ENCODE data around the gene DBN1. TPM values are rescaled to one million over a fixed set of nuclear protein-coding genes. Genes with fewer than 3 reads are reported as not detected.
A peak's percentile ranks its signal among the peaks of the same experiment; 100 is the strongest.

DBN1 gene
- total RNA-seq, 1 experiment from 2014 or later: 59.3 TPM

DNA sequence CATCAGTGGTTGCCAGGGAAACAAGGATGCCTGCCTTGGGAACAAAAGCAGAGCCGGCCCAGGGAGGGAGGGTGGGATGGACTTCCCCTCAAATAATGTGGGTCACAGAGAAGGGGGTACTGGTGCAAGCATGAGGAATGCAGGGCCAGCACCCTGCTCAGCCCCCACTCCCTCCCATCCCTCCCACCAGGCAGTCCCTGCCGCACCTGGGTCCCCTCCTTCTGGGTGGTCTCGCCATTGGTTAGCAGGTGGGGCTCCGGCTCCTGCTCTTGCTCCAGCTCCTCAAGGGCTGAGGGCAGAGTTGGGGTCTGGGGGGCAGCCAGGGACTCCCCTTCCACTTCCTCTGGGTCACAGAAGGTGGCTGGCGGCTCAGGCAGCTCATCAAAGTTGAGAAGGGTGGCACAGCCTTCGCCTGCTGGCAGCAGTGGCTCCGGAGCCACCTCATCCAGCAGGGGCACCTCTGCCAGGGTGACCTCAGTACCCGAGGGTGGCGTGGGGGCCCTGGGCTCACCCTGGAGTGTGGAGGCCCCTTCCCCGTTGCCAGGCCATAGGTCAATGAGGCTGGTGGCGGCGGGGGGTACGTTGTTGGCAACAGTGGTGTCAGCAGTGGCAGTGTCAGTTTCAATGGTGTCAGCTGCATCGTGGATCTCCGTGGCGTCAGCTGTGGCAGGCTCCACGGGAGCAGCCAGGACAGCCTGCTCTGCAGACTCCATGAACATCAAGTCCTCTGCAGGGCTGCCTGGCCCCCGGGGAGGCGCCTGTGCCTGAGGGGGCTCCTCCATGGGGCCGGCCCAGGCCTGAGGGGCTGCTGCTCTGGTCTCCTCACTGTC, 15.4 kb downstream of the DBN1 start:
- no peak for DNase-seq (ENCODE audit: extremely low read depth, low read depth)

DNA sequence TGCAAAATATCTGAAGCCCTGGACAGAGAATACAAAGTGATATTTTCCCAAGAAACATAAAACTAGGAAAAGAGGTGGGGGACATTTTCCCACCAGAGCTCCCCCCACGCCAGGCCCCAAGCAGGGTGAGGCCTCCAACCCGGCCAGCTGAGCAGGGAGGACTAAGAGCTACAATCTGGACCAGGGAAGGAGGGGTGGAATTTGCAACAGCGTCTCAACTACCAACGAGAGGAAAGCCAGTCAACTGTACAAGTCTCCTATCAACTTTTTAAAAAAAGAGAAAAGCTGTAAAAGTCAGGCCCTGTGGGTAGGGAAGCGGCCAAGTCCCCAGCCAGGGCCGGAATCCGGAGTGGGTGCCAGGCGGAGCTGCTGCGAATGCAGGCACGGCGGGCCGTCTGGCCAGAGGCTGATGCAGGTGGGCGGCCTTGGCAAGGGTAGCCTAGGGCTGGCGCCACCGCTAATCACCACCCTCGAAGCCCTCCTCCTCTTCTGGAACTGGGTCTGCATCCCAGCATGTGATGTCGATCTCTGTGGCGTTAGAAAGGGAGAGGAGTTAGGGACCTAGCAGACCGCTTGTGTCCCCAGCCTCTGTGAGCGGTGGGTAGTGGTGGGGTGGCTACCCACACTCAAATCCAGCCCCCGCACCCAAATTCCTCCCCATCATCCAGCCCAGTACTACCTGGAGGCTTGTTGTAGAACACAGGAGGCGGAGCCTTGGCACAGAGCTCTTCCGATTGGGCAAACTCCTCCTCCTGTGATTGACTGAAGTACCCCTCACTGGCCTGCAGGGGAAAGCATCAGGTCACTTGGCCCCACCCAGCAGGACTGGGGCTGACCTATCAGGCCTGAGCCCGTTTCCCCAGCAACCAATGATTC, 16.2 kb downstream of the DBN1 start:
- DNase-seq (ENCODE audit: extremely low read depth, low read depth): peak; percentile 97

DNA sequence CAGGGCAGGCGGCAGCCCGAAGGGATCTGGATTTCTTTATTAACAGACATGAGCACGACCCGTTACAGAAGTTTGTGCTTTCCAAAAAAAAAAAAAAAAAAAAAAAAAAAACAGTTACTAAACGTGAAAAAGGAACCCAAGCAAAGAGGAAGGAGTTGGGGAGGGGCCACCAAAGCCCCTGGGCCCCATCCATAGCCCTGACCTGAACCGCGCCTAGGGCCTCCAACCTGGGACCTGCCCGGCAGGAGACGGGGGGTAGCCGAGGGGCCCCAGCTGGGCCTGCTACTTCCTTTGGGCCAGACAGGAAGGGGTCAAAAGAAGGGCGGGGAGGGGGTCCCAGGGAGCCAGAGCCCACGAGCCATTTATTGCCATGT, 16.9 kb downstream of the DBN1 start:
- DNase-seq (ENCODE audit: extremely low read depth, low read depth): no peak

- DNase-seq (ENCODE audit: extremely low read depth, low read depth): peak; percentile 90
Observed at GRCh38 chr5:177455661-177456590, 17.5 kb downstream of the DBN1 start.

GRCh38 chr5:177455036-177455660, 18.3 kb downstream of the DBN1 start:
- DNase-seq (ENCODE audit: extremely low read depth, low read depth): peak; percentile 71

- DNase-seq (ENCODE audit: extremely low read depth, low read depth): peak; percentile 88
Observed at GRCh38 chr5:177454397-177455035, 18.9 kb downstream of the DBN1 start.

- no peak for DNase-seq (ENCODE audit: extremely low read depth, low read depth)
Observed at GRCh38 chr5:177453852-177454396, 19.5 kb downstream of the DBN1 start.

DNA sequence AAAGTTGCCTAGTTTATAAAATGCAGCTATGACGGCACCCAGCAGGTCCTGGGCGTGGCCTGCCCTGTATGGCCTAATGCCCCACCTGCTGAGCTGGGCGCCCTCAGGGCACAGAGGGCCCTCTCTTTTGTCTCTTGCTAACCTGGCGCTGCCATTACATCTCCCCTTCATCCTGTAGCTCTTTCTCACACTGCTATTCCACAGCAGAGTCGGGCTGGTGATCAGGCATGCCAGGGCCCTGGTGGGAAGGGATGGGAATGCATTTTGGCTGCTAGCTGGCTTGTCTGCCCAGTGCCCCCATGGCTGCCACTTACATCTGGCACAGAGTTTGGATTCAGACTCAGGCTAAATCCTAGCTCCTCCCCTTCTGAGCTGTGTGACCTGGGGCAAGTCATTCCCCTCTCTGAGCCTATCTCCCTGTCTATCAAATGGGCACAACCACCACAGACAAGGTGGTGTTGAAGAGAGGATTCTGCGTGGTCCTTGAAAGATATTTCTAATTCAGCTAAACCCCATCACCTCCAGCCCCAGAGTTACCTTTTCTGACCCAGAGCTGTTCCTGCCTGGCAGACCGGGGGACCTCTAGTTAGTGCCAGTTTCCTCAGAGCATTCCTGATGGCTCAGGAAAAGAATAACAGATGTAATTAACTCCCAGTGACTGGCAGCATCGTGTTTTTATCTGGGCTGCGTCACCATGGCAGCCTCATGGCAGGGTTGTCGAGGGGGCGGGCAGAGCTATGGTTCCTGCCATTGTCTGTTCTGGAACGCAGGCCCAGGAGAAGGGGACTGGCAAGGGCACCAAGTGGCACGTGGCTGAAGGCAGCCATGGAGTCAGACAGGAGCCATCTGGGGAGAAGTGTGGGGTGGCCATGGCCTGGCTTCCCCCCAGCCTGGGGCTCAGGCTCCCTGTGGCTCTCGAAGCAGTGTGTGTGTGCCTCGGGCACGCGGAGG, 20.5 kb downstream of the DBN1 start:
- DNase-seq (ENCODE audit: extremely low read depth, low read depth): no peak

GRCh38 chr5:177450667-177451424, 22.6 kb downstream of the DBN1 start:
- DNase-seq (ENCODE audit: extremely low read depth, low read depth): no peak

DNA sequence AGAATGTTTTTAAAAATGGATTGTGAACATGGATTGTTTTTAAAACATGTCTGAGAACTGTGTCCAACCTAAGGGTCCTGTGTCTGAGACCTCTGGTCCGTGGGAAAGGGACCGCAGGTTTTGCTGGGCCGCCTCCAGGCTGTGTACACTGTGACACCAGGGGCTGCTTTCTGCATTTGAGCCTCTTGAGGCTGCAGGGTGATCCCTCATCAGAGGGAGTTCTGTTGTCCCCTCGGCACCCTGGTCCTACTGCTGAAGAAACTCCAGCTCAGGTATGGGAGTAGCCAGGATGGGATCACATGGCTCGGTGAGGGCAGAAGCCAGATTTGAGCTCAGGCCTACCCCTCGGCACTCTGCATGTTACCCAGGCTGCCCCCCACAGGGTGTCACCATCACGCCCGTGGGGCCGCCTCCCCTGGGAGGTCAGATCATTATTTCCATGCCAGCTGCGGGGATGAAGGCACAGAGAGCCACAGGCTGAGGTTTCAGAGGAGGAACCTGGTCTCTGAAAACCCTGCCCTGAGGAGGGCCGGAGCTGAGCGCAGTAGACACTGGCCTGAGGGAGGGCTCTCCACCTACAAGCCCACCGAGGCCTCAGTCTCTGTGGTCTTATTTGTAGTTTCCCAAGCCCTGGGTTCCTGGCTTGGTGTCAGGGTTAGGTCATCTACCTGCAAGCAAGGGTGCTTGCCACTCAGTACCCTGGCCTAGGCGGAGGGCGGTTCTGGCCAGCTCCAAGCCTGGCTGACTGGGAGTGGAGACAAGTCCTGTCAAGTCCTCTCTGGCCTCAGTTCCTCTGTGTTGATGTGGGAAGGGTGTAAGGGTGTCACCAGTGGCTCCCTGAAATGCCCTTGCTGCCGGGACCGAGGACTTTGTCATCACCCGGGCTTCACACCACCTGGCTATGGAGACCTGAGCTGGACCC, 24.0 kb downstream of the DBN1 start:
- no peak for DNase-seq (ENCODE audit: extremely low read depth, low read depth)

GRCh38 chr5:177448244-177448950, 25.0 kb downstream of the DBN1 start:
- no peak for DNase-seq (ENCODE audit: extremely low read depth, low read depth)

DNA sequence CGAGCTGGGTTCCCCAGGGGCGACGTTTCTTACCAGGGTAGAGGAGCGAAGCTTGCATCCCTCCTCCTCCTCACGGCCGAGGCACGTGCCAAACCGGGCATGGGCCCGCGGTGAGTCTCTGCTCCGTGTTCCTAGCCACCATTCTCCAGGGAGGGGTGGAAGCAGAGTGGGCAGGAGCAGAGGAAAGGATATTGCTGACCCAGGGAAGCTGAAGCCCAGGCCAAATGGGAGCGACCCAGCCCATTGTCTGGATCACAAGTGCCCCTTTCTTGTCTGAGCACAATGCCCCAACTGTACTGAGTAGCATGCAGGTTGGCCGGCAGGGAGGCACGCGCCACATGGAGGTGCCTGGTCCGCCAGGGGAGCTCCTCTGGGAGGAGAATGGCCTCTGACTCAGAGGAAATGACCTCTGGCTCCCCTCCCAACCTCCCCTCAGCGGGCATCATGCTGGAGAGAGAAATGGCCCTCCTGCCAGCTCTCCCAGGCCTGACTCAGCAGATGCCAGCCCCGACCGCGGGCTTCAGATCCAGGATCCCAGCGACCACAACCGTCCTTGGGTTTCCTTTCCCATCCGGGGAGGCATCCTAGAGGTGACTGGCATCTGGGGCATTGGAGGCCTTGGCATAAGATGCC, 25.7 kb downstream of the DBN1 start:
- peak; percentile 86 for DNase-seq (ENCODE audit: extremely low read depth, low read depth)

DNA sequence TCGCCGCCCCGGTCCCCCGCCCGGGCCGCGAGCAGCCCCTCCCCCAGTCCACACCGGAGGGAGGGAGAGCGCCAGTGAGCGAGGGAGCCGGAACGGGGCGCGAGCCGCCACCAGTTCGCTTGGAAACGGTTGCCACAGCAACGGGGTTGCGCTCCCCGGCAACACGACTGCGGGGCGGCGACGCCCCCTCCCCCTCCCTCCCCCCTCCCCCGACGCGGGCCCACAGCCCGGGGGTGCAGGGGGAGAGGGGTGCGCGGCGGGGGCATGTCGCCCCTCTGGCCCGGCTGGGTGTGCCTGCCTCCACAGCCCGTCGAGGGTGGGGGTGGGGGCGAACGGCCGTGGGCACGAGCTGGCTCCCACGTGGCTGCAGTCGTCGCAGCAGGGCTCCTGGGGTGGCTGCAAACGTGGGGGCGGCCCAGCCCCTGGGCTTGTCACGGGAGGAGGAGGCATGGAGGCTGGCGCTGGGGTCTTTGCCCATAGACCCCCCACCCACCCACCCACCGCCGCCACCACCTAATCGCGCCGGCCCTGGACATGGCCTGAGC, 26.3 kb downstream of the DBN1 start:
- DNase-seq (ENCODE audit: extremely low read depth, low read depth): peak; percentile 47

- peak; percentile 51 for DNase-seq (ENCODE audit: extremely low read depth, low read depth)
Observed at GRCh38 chr5:177446200-177447065, 27.0 kb downstream of the DBN1 start, which contains the start of gene PRR7. PRR7 (plus strand) TSS chr5:177446814; CDS start chr5:177455068, 8,254 bp downstream.

Measured in NCI-H460 (cell line).